Measurements from ENCODE around the gene MEN1. TPM values are rescaled to one million over a fixed set of nuclear protein-coding genes. Genes with fewer than 3 reads are reported as not detected.

The MEN1 gene
- total RNA-seq, 2 donors from 2014 or later: 11.6 to 16.0 TPM

DNA sequence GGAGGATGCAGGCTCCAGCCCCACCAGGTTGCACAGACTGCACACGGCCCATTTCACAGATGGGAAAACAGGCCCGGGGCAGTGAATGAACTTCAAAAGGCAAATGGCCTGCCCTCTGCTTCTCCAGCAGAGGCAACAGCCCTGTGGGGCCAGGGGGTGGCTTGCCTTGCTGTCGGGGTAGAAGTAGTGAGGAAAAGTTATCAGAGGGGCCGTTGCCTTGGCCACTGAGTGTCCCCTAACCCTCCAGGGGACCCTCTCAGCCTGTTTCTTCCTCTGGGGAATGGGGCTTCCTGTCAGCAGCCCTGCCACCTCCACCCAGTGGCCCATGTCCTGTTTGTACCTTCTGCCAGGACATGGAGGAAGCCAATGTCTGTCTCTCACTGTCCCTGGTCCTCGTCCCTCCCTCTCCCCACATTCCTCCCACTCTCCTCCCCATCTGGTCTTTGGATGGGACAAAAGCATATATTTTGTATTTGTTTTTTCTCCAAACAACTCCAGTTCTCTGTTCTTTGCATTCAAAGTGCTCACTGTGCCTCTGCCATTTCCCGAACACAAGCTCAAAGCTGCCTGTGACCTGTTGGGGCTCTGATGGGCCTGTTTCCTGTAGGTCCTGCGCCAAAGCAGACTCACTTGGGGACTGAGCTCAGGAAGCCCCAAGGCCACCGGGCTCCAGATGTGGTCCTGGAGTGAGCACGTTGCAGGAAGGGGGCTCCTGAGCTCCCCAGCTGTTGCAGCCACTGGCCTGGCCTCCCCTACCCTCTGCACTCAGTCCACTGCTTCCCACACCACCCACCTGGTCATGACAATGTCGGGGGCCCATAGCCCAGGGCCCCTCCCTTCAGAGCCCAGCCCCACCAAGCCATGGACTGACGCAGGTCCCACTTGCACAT, 16.8 kb downstream of the MEN1 start:
- no peak for DNase-seq (ENCODE audit: low spot score)
- Histone ChIP-seq H3K9me3 (no peaks in the 10 kb centered on the region), H3K4me1 (ENCODE audit: control insufficient read depth in 1 of 2, low read depth in 2 of 2) (no peaks in the 10 kb centered on the region), H3K36me3 (peaks cover 2% of the 10 kb centered on the region), H3K4me3 (no peak overlapping the region), H3K27ac (no peak overlapping the region), H3K27me3 (replicated peaks; ENCODE audit: insufficient read depth) (no peaks in the 10 kb centered on the region)
- TF ChIP-seq, protein P1, sequence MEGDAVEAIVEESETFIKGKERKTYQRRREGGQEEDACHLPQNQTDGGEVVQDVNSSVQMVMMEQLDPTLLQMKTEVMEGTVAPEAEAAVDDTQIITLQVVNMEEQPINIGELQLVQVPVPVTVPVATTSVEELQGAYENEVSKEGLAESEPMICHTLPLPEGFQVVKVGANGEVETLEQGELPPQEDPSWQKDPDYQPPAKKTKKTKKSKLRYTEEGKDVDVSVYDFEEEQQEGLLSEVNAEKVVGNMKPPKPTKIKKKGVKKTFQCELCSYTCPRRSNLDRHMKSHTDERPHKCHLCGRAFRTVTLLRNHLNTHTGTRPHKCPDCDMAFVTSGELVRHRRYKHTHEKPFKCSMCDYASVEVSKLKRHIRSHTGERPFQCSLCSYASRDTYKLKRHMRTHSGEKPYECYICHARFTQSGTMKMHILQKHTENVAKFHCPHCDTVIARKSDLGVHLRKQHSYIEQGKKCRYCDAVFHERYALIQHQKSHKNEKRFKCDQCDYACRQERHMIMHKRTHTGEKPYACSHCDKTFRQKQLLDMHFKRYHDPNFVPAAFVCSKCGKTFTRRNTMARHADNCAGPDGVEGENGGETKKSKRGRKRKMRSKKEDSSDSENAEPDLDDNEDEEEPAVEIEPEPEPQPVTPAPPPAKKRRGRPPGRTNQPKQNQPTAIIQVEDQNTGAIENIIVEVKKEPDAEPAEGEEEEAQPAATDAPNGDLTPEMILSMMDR (IDR thresholded peaks at IDR 0.05): no peak
- ATAC-seq (ENCODE audit: insufficient number of reproducible peaks, low FRiP score, low read depth): no peak

DNA sequence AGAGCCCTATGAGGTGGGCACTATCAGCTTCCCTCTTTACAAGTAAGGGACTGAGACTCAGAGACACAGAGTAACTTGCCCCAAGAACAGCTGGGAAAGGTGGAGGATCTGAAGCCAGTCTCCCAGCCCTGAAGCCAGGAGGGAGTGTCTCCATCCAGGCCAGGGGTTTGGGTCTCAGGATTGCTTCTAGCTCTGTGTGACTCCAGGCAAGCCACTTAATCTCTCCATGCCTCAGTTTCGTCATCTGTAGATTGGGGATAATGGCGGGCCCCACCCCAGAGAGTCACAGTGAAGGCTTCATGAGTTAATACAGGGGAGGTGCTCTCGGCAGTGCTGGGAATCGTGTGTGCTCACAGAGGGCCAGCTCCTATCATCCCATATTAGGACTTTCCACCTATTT, 17.9 kb downstream of the MEN1 start:
- no peak overlapping the region for H3K4me3 ChIP-seq
- TF ChIP-seq, protein P1 (IDR thresholded peaks at IDR 0.05): no peak
- DNase-seq (ENCODE audit: low spot score): no peak
- no peak for ATAC-seq (ENCODE audit: insufficient number of reproducible peaks, low FRiP score, low read depth)
- no peaks in the 10 kb centered on the region for H3K27me3 ChIP-seq (replicated peaks; ENCODE audit: insufficient read depth)
- H3K9me3 ChIP-seq: no peaks in the 10 kb centered on the region
- H3K27ac ChIP-seq: no peak overlapping the region
- no peaks in the 10 kb centered on the region for H3K4me1 ChIP-seq (ENCODE audit: control insufficient read depth in 1 of 2, low read depth in 2 of 2)
- H3K36me3 ChIP-seq: peaks cover 2% of the 10 kb centered on the region

DNA sequence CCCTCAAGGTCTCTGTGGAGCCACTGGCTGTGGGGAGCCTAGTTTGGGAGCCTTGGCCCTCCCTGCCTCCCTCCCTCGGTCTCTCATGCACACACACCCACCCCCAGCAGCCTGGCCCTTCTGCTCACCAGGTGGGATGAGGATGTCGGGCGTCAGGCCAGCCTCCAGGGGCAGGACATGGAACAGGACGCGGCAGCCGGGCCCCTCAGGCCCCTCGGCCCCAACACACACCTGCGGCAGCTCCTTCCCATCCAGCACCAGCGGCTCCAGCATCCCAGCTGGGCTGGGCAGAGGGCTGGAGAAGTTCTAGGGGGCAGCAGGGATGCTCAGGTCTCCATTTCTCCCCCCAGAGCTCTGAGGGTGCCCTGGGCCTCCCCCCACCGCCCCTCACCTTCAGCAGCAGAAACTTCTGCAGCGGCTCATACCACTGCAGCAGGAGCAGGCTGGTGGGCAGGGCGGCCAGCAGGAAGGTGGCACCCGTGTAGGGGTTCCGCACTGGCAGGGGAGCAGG, 18.5 kb downstream of the MEN1 start:
- peaks cover 2% of the 10 kb centered on the region for H3K36me3 ChIP-seq
- TF ChIP-seq, protein P1 (IDR thresholded peaks at IDR 0.05): no peak

DNA sequence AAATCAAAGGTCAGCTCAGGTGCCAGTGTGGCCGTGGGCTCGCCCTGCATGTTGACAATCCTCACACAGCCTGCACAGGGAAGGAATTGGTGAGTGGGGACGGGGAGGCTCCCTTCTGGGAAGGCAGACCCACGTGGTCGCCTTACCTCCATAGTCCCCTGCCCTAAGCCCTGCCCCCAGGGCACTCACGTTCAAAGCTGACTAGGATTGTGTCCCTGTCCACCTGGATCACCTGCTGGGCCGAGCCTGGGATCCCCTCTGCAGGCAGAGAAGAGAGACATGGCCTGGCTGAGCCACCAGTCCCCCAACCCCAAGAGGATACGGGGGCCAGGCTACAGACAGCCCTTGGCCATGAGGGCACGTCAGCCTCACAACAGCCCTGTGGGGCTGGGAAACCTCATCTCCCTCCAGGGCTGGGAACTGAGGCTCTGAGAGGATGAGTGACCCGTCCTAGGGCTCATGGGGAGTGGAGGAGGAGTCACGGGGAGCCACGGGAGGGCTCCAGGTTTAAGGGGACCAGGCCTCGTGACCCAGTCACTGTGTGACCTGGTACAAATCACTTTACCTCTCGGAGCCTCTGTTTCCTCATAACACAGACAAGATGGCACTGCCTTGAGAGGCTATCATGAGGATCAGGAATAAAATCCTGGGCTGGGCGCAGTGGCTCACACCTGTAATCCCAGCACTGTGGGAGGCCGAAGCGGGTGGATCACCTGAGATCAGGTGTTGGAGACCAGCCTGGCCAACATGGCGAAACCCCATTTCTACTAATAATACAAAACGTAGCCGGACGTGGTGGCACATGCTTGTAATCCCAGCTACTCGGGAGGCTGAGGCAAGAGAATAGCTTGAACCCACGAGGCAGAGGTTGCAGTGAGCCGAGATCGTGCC, 19.9 kb downstream of the MEN1 start:
- DNase-seq (ENCODE audit: low spot score) (no peak), ATAC-seq (ENCODE audit: insufficient number of reproducible peaks, low FRiP score, low read depth) (no peak)
- H3K4me3 ChIP-seq: no peak overlapping the region
- H3K27me3 ChIP-seq (replicated peaks; ENCODE audit: insufficient read depth): no peaks in the 10 kb centered on the region
- H3K9me3 ChIP-seq: no peaks in the 10 kb centered on the region
- TF ChIP-seq, protein P1 (IDR thresholded peaks at IDR 0.05): no peak
- H3K36me3 ChIP-seq: peaks cover 2% of the 10 kb centered on the region
- H3K27ac ChIP-seq: no peak overlapping the region
- no peaks in the 10 kb centered on the region for H3K4me1 ChIP-seq (ENCODE audit: control insufficient read depth in 1 of 2, low read depth in 2 of 2)

More for the DNA sequence above, 18.5 kb downstream of the MEN1 start:
- Histone ChIP-seq H3K4me1 (ENCODE audit: control insufficient read depth in 1 of 2, low read depth in 2 of 2) (no peaks in the 10 kb centered on the region), H3K4me3 (no peak overlapping the region), H3K9me3 (no peaks in the 10 kb centered on the region), H3K27ac (no peak overlapping the region), H3K27me3 (replicated peaks; ENCODE audit: insufficient read depth) (no peaks in the 10 kb centered on the region)
- no peak for ATAC-seq (ENCODE audit: insufficient number of reproducible peaks, low FRiP score, low read depth)
- no peak for DNase-seq (ENCODE audit: low spot score)

Measured in thoracic aorta (tissue), 2 donors.